ENCODE results near the gene TAF5L. TPM values are rescaled to one million over a fixed set of nuclear protein-coding genes. Genes with fewer than 3 reads are reported as not detected.

The TAF5L gene
- total RNA-seq (2022; extraction: Qiagen RNA extraction; ENCODE audit: low read depth), result 20.8 to 26.2 TPM (median 23.8 TPM) in 5 replicates

DNA sequence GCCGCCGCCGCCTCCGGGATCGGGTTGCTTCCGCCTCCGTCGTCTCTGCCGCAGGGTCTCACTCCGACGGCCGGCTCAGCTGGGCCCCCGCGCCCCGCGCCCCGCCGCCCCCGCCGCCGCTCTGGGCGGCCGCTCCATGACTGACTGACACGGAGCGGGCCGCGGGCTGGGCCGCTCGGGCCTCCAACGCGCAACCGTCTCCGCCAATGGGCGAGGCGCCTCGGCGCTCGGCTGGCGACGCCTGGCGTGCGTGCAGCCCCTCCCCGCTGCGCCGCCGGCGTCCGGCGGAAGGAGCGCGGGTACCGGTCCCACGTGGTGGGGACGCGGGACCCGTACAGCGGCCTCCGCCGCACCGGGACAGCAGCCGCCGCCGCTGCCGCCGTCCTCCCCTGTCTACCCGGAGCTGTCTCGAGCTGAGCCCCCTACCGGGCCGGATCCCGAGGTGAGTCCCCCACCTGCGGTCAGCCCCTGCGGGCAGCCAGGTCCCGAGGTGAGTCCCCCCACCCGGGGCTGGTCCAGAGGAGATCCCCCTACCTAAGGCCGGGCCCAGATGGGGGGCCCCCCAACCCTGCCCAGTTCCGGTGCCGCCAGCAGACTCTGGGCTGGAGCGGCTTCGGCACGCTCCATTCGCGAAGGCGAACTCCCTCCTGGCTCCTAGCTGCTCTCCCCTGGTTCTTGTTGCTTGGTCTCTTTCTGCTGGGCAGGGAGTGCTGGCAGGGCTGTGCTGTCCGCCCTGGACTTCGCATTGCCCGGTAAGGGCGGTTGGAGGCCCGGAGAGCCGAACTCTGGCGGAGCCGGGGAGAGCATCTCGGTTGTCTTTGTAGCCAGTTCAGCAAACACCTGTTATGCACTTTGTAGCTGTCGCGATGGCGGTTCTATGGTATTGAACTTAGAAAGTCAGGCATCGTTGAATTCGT is at the start of gene TAF5L, which contains the start of gene URB2:
TAF5L (minus strand) TSS at position 208 of the 917 bp plus-strand sequence. CDS start 11,640 bp downstream, outside the sequence.
URB2 (plus strand) TSS at position 333 of the 917 bp plus-strand sequence. CDS start 1,387 bp downstream, outside the sequence.

DNA sequence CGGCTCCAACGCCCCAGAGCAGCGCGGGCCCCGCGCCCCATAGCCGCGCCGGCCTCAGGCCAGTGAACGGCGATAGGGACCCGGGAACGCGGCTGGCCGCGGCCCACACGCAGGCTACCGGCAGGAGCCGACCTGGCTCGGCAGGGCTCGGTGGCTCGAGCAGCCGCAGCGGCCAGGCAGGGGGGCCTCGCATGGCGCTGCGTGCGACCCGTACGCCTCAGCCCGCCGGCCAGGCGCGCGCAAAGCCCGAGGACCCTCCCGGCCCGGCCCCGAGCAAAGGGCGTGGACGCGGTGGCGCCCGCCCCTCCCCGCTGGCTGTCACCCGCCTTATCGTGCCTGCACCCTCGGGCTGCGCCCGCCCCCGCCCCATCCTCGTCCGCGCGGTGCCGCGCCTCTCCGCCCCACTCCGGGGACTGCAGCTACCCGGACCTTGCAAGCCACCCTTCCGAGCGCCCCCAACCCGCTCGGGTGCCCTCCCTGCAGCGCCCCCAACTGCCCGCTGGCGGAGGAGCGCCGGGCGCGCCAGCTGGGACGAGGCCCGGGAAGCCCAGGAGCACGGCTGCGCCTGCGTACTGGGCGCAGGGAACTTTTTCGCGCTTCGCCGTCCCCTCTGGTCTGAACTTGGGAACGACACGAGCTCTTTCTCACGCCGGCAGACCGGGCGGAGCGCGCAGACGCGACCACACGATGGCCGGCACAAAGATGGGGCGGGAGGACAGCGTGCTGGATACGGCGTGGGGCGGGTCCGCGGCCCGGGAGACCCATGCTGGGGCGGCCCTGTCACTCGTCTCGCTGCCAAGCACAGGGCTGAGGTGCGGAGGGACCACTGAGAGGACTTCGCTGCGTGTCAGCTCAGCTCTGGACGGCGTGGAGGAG is 67.2 kb downstream of the TAF5L start, which contains the start of gene ABCB10:
ABCB10 (minus strand) TSS at position 248 of the 876 bp plus-strand sequence; CDS start at position 193, 55 bp downstream.

Other genes starting within 250 kb of the TAF5L start
- gene ACTA1, start 192.0 kb downstream of the TAF5L start, total RNA-seq (2022; extraction: Qiagen RNA extraction; ENCODE audit: low read depth), result 0.12 to 0.22 TPM (median 0.16 TPM) in 4 of 5 replicates, not detected in the other
- gene NUP133, start 117.8 kb downstream of the TAF5L start, total RNA-seq (2022; extraction: Qiagen RNA extraction; ENCODE audit: low read depth), result 17.1 to 28.2 TPM (median 25.5 TPM) in 5 replicates
- gene ABCB10, start 67.4 kb downstream of the TAF5L start, total RNA-seq (2022; extraction: Qiagen RNA extraction; ENCODE audit: low read depth), result 14.8 to 23.1 TPM (median 19.1 TPM) in 5 replicates
- gene URB2, start 125 bp upstream of the TAF5L start, total RNA-seq (2022; extraction: Qiagen RNA extraction; ENCODE audit: low read depth), result 15.6 to 18.2 TPM (median 16.3 TPM) in 5 replicates